Fibroblast of mammary gland (primary cell): Measurements from ENCODE around the gene SLC15A3.
"Not testable (repeated sequence)": the region's sequence is repeated elsewhere in the genome, so short reads cannot be mapped to it uniquely, and the experiment has no call there.

Experiments used
- DNase-seq: peaks from one replicate; pipeline ENCODE4 v3.0.0-alpha.2; 2010; ENCODE audit warnings: low read depth
- H3K4me3 ChIP-seq: 2 replicates; pipeline ENCODE4 v1.5.1; 2011; ENCODE audit warnings: low read depth, mild to moderate bottlenecking, low read length, moderate library complexity; ENCODE audit not compliant: control insufficient read depth
- CTCF ChIP-seq: conservative IDR thresholded peaks from 2 replicates; pipeline ENCODE4 v1.5.1; 2011; ENCODE audit warnings: low read depth, low read length, inconsistent platforms; ENCODE audit not compliant: control insufficient read depth, insufficient read depth

SLC15A3 gene

GRCh38 chr11:60977836-60978235 lies 25.9 kb upstream of the SLC15A3 start:
- DNase-seq, result no peak
- H3K4me3 ChIP-seq, result no peak overlapping the region
- no peak for TF ChIP-seq CTCF

- no peak for TF ChIP-seq CTCF
- no peak for DNase-seq
- no peak overlapping the region for H3K4me3 ChIP-seq
Observed at GRCh38 chr11:60977224-60977623, 25.2 kb upstream of the SLC15A3 start.

- no peak for DNase-seq
- no peak overlapping the region for H3K4me3 ChIP-seq
- TF ChIP-seq CTCF, result no peak
Observed at GRCh38 chr11:60974726-60975125, 22.8 kb upstream of the SLC15A3 start.

GRCh38 chr11:60974316-60974715 lies 22.3 kb upstream of the SLC15A3 start:
- not testable (repeated sequence) for H3K4me3 ChIP-seq, DNase-seq

- H3K4me3 ChIP-seq, result no peak overlapping the region
- no peak for DNase-seq
- TF ChIP-seq CTCF, result no peak
Observed at GRCh38 chr11:60973699-60974098, 21.7 kb upstream of the SLC15A3 start.

GRCh38 chr11:60972182-60973030 lies 20.4 kb upstream of the SLC15A3 start:
- TF ChIP-seq CTCF, result no peak
- H3K4me3 ChIP-seq, result no peak overlapping the region

GRCh38 chr11:60971520-60971919 lies 19.5 kb upstream of the SLC15A3 start, which contains the start of gene CD6:
Gene CD6 (plus strand): TSS chr11:60971680. CDS start chr11:60971866, 186 bp downstream.
- no peak for TF ChIP-seq CTCF
- no peak within 1 kb of the TSS for H3K4me3 ChIP-seq
- no peak for DNase-seq

More at GRCh38 chr11:60972182-60973030, 20.4 kb upstream of the SLC15A3 start:
- DNase-seq, result no peak
